SKM-1 treated with dmso at 0.1 percent for 144 hours (cell line): ENCODE results near the gene CLRN3.

Experiments
- DNase-seq: peaks from one replicate; lab custom pipeline; 2025; ENCODE audit not compliant: unreplicated experiment; lab: John Stamatoyannopoulos, UW

The CLRN3 gene

GRCh38 chr10:127849921-127850320, 42.8 kb downstream of the CLRN3 start:
- no peak for DNase-seq

DNA sequence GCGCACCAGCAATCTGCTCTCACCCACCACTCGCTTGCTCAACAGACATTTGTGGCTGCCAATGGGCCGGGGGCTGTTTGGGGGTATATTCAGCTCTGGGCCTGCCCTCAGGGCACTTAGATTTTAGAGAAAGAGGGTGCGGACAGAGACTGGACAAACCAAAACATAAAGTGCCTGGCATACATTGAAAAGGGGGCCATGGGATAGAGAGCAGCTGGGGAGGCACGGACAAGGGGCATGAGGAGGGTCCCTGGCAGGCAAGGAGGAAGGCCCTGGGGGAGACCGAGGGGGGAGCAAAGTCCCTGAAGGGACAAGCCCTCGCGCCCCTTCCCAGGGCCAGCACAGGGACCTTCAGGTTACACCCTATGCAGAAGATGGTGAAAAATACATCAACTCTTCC, 43.5 kb downstream of the CLRN3 start:
- no peak for DNase-seq

DNA sequence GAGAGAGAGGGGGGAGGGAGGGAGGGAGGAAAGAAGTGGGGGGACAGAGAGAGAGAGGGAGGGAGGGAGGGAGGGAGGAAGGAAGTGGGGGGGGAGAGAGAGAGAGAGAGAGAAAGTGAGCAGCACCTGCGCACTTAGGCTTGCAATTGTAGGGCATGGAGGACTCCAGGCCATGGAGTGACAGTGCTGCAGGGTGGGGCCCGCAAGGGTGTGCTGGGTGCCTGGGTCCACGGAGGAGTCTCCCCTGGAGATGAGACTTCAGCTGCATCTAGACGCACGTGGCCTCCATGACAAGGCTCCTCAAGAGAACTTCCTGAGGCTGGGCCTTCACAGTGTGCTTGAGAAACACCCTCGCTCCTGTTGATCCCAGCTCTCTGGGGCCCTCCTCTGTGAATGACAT, 44.5 kb downstream of the CLRN3 start:
- no peak for DNase-seq

- DNase-seq, result no peak
Observed at GRCh38 chr10:127845756-127846155, 47.0 kb downstream of the CLRN3 start.

- no peak for DNase-seq
Observed at GRCh38 chr10:127840884-127841283, 51.9 kb downstream of the CLRN3 start.

- DNase-seq, result no peak
Observed at GRCh38 chr10:127836966-127837365, 55.8 kb downstream of the CLRN3 start.

DNA sequence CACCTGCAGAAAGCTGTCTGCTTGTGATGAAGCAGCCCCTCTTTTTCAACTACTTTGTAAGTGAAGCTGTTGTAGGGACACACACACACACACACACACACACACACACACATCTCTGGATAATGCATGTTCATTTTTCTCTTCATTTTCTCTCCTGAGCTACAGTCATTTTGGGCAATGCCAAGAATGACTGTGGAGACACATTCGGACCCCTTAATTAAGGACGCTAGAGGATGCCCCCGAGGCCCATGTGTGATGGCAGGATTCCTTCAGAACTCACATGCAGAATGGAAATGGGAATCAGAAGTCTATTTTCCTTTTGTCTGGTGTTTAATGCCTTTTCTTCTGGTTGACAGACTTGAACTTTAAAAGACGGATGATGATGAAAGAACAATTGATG, 56.6 kb downstream of the CLRN3 start:
- DNase-seq, result no peak

DNA sequence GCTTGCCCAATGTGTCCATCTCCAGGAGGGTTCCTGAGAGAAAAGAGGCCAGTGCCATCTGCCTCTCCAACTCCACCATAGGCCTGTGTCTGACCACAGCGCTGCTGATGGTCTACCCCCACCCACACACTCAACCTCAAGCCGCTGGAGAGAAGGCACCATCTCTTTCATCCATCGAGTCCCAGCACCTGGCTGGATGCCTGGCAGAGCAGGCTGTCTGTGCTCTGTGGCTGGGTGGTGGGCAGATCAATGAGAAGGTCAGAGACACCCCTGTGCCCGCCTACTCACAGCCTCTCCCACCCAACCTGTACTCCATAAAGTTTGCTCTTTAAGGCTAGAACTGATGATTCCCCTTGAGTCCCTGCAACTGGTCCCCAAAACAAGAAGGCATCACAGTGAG, 58.0 kb downstream of the CLRN3 start:
- no peak for DNase-seq

DNA sequence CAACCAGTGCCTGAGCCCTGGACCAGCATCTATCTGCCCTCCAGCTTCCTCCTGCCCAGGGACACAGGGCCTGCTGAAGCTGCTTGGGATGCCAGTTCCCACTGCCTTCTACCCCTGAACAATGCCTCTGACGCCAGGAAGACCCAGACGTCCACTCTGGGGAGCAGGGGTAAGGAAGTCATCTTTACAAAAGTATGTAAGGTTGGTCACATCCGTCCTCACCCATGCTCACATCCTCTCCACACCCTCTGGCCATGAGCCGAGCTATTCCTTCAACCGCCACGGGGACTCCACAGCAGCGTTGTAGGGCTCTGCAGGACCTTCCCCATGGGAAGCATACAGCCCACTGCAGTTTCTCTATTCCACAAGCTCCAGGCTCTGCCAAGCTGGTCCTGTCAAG, 58.5 kb downstream of the CLRN3 start:
- DNase-seq, result no peak

- DNase-seq, result no peak
Observed at GRCh38 chr10:127833804-127834203, 58.9 kb downstream of the CLRN3 start.

DNA sequence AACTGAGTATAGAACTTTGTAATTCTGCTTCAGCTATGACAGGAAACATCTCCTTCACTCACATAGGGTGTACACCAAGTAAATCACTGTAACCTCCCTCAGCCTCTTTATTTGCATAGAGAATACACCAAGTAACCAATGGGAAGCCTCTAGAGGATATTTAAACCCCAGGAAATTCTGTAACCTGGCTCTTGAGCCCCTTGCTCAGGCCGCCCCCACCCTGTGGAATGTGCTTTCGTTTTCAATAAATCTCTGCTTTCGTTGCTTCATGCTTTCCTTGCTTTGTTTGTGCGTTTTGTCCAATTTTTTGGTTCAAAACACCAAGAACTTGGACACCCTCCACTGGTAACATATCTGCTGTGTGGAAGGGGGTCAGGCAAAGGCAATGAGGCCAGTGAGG, 60.2 kb downstream of the CLRN3 start:
- no peak for DNase-seq

GRCh38 chr10:127830414-127830813, 62.3 kb downstream of the CLRN3 start:
- DNase-seq, result no peak
